NCI-H1105 (cell line): Measurements from ENCODE around the gene PCDHA8.
"Not testable (repeated sequence)": the region's sequence is repeated elsewhere in the genome, so short reads cannot be mapped to it uniquely, and the experiment has no call there.

Source experiments
- DNase-seq: peaks from one replicate; lab custom pipeline; 2025; lab: John Stamatoyannopoulos, UW

Gene PCDHA8, protein sequence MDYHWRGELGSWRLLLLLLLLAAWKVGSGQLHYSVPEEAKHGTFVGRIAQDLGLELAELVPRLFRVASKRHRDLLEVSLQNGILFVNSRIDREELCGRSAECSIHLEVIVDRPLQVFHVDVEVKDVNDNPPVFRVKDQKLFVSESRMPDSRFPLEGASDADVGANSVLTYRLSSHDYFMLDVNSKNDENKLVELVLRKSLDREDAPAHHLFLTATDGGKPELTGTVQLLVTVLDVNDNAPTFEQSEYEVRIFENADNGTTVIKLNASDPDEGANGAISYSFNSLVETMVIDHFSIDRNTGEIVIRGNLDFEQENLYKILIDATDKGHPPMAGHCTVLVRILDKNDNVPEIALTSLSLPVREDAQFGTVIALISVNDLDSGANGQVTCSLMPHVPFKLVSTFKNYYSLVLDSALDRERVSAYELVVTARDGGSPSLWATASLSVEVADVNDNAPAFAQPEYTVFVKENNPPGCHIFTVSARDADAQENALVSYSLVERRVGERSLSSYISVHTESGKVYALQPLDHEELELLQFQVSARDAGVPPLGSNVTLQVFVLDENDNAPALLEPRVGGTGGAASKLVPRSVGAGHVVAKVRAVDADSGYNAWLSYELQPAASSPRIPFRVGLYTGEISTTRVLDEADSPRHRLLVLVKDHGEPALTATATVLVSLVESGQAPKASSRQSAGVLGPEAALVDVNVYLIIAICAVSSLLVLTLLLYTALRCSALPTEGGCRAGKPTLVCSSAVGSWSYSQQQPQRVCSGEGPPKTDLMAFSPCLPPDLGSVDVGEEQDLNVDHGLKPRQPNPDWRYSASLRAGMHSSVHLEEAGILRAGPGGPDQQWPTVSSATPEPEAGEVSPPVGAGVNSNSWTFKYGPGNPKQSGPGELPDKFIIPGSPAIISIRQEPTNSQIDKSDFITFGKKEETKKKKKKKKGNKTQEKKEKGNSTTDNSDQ

DNA sequence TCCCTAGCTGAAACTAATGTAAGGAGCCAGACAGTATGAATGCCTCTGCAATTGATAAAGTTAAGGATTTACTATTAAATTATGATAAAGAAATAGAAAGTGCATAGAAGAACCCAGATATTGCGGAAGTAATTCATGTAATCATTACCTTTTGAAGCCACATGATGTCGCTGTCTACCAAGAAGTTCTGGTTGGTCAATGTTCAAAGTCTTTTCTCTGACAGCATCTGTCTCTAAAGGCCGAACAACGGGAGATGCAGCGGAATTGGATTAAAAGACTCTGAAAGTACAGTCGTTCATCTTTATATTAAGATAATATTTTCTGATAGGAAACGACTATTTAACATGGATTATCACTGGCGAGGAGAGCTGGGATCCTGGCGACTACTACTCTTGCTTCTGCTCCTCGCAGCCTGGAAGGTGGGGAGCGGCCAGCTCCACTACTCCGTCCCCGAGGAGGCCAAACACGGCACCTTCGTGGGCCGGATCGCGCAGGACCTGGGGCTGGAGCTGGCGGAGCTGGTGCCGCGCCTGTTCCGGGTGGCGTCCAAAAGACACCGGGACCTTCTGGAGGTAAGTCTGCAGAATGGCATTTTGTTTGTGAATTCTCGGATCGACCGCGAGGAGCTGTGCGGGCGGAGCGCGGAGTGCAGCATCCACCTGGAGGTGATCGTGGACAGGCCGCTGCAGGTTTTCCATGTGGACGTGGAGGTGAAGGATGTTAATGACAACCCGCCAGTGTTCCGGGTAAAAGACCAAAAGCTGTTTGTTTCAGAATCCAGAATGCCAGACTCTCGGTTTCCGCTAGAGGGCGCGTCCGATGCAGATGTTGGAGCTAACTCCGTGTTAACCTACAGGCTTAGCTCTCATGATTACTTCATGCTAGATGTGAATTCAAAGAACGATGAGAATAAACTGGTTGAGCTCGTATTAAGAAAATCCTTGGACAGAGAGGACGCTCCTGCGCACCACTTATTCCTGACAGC lies at the start of gene PCDHA8:
Gene PCDHA8 (plus strand): TSS at position 210 of the 985 bp plus-strand sequence. CDS start 135 bp downstream, at position 345.
- DNase-seq, result no peak

GRCh38 chr5:140794595-140795258 lies 46.3 kb upstream of the PCDHA8 start, which contains the start of gene PCDHA2:
Gene PCDHA2 (plus strand): TSS chr5:140794852.
- DNase-seq, result no peak

DNA sequence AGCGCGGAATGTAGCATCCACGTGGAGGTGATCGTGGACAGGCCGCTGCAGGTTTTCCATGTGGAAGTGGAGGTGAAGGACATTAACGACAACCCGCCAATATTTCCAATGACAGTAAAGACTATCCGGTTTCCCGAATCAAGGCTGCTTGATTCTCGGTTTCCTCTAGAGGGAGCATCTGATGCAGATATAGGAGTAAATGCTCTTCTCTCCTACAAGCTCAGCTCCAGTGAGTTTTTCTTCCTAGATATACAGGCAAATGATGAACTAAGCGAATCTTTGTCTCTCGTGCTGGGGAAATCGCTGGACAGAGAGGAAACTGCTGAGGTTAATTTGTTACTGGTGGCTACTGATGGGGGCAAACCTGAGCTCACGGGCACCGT lies 45.7 kb upstream of the PCDHA8 start:
- no peak for DNase-seq

DNA sequence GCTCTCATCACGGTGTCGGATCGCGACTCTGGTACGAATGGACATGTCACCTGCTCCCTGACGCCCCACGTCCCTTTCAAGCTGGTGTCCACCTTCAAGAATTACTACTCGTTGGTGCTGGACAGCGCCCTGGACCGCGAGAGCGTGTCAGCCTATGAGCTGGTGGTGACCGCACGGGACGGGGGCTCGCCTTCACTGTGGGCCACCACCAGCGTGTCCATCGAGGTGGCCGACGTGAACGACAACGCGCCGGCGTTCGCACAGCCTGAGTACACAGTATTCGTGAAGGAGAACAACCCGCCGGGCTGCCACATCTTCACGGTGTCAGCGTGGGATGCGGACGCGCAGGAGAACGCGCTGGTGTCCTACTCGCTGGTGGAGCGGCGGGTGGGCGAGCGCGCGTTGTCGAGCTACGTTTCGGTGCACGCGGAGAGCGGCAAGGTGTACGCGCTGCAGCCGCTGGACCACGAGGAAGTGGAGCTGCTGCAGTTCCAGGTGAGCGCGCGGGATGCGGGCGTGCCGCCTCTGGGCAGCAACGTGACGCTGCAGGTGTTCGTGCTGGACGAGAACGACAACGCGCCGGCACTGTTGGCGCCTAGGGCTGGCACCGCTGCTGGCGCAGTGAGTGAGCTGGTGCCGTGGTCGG lies 44.8 kb upstream of the PCDHA8 start:
- DNase-seq, result not testable (repeated sequence)

DNA sequence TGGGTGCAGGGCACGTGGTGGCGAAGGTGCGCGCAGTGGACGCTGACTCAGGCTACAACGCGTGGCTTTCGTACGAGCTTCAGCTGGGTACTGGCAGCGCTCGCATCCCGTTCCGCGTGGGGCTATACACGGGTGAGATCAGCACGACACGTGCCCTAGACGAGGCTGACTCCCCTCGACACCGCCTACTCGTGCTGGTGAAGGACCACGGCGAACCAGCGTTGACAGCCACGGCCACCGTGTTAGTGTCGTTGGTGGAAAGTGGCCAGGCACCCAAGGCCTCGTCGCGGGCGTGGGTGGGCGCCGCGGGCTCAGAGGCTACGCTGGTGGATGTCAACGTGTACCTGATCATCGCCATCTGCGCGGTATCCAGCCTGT lies 44.3 kb upstream of the PCDHA8 start:
- no peak for DNase-seq

- peak; percentile 56 for DNase-seq
Observed at GRCh38 chr5:140800816-140801493, 40.0 kb upstream of the PCDHA8 start, which contains the start of gene PCDHA3. Gene PCDHA3 (plus strand): TSS chr5:140801057.

- DNase-seq, result peak; percentile 49
Observed at GRCh38 chr5:140801494-140801841, 39.5 kb upstream of the PCDHA8 start.

DNA sequence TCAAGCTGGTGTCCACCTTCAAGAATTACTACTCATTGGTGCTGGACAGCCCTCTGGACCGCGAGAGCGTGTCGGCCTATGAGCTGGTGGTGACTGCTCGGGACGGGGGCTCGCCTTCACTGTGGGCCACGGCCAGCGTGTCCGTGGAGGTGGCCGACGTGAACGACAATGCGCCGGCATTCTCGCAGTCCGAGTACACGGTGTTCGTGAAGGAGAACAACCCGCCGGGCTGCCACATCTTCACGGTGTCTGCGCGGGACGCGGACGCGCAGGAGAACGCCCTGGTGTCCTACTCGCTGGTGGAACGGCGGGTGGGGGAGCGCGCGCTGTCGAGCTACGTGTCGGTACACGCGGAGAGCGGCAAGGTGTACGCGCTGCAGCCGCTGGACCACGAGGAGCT lies 38.6 kb upstream of the PCDHA8 start:
- DNase-seq, result not testable (repeated sequence)

- DNase-seq, result no peak
Observed at GRCh38 chr5:140802781-140803271, 38.2 kb upstream of the PCDHA8 start.

- no peak for DNase-seq
Observed at GRCh38 chr5:140806834-140807775, 33.9 kb upstream of the PCDHA8 start, which contains the start of gene PCDHA4. Gene PCDHA4 (plus strand): TSS chr5:140807068.

- not testable (repeated sequence) for DNase-seq
Observed at GRCh38 chr5:140808241-140808888, 32.6 kb upstream of the PCDHA8 start.

DNA sequence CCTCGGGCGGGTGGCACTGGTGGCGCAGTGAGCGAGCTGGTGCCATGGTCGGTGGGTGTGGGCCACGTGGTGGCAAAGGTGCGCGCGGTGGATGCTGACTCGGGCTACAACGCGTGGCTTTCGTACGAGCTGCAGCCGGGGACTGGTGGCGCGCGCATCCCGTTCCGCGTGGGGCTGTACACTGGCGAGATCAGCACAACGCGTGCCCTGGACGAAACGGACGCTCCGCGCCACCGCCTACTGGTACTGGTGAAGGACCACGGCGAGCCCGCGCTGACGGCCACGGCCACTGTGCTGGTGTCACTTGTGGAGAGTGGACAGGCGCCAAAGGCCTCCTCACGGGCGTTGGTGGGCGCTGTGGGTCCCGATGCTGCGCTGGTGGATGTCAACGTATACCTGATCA lies 32.1 kb upstream of the PCDHA8 start:
- no peak for DNase-seq

DNA sequence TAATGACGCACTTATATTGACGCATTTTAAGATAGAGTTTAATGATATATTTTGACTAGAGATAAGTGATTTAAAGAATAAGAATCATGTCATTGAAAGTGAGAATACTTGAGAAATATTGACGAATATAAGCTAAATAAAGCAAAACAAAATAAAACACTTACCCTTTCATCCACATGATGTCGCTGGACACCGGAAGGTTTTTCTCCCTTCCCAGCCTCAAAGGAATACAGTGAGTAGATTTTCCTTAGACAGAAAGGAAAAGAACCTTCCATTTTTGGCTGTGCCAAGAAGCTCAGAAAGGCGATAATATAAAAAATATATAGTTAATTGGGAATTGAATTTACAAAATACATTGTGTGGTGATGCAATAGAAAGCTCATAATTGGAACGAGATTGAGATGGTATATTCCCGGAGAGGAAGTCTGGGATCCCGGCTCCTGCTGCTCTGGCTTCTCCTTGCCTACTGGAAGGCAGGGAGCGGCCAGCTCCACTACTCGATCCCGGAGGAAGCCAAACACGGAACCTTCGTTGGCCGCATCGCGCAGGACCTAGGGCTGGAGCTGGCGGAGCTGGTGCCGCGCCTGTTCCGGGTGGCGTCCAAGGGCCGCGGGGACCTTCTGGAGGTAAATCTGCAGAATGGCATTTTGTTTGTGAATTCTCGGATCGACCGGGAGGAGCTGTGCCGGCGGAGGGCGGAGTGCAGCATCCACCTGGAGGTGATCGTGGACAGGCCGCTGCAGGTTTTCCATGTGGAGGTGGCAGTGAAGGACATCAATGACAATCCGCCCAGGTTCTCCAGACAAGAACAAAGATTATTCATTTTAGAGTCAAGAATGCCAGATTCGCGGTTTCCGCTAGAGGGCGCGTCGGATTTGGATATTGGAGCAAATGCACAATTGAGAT lies 19.4 kb upstream of the PCDHA8 start, which contains the start of gene PCDHA5:
Gene PCDHA5 (plus strand): TSS at position 239 of the 906 bp plus-strand sequence.
- no peak for DNase-seq

GRCh38 chr5:140822281-140822629 lies 18.7 kb upstream of the PCDHA8 start:
- no peak for DNase-seq

DNA sequence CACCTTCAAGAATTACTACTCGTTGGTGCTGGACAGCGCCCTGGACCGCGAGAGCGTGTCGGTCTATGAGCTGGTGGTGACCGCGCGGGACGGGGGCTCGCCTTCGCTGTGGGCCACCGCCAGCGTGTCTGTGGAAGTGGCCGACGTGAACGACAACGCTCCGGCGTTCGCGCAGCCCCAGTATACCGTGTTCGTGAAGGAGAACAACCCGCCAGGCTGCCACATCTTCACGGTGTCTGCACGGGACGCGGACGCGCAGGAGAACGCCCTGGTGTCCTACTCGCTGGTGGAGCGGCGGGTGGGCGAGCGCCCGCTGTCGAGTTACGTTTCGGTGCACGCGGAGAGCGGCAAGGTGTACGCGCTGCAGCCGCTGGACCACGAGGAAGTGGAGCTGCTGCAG lies 18.0 kb upstream of the PCDHA8 start:
- not testable (repeated sequence) for DNase-seq

DNA sequence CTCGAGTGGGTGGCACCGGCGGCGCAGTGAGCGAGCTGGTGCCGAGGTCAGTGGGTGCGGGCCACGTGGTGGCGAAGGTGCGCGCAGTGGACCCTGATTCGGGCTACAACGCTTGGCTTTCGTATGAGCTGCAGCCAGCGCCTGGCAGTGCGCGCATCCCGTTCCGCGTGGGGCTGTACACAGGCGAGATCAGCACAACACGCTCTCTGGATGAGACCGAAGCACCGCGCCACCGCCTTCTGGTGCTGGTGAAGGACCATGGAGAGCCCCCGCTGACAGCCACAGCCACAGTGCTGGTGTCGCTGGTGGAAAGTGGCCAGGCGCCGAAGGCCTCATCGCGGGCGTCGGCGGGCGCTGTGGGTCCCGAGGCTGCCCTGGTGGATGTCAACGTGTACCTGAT lies 17.5 kb upstream of the PCDHA8 start:
- no peak for DNase-seq
